HepG2 (cell line): ENCODE data around the gene QDPR. TPM values are rescaled to one million over a fixed set of nuclear protein-coding genes. Genes with fewer than 3 reads are reported as not detected.

Experiments
- ATF7 ChIP-seq, 2 experiments: fragments of 450-650 bp in 1 of 2; sonication (generic) in 1 of 2; formaldehyde crosslinking in 1 of 2; IDR thresholded peaks; 2 replicates each; pipeline versions ENCODE4 v1.4.0 to v1.6.1; 2016 to 2020; ENCODE audit warnings: antibody characterized with exemption in 1 of 2, mild to moderate bottlenecking in 1 of 2, missing genetic modification reagents in 1 of 2
- ELF3 ChIP-seq: IDR thresholded peaks from 2 replicates; pipeline ENCODE4 v1.6.1; 2016; ENCODE audit warnings: missing genetic modification reagents, missing compliant biosample characterization
- ELF4 ChIP-seq: sonication (generic); formaldehyde crosslinking; IDR thresholded peaks from 2 replicates; pipeline ENCODE4 v1.5.0; 2020; ENCODE audit warnings: missing genetic modification reagents, mild to moderate bottlenecking, moderate library complexity, borderline replicate concordance
- HOXD1 ChIP-seq: sonication (generic); formaldehyde crosslinking; IDR thresholded peaks from 2 replicates; pipeline ENCODE4 v1.5.0; 2020; ENCODE audit warnings: missing genetic modification reagents
- KDM3A ChIP-seq: IDR thresholded peaks from 2 replicates; pipeline ENCODE4 v1.6.1; 2018; ENCODE audit warnings: low read depth, missing compliant biosample characterization
- KLF11 ChIP-seq: IDR thresholded peaks from 2 replicates; pipeline ENCODE4 v1.6.1; 2016; ENCODE audit warnings: missing compliant biosample characterization
- NFE2L2 ChIP-seq: fragments of 150-350 bp; IDR thresholded peaks from 2 replicates; pipeline ENCODE4 v1.6.1; 2014; ENCODE audit warnings: low read length
- PAX8 ChIP-seq: sonication (generic); formaldehyde crosslinking; IDR thresholded peaks from 2 replicates; pipeline ENCODE4 v1.8.0; 2022; ENCODE audit warnings: mild to moderate bottlenecking, missing genetic modification reagents, borderline replicate concordance
- SALL2 ChIP-seq: sonication (generic); formaldehyde crosslinking; IDR thresholded peaks from 2 replicates; pipeline ENCODE4 v1.8.1; 2023; ENCODE audit warnings: mild to moderate bottlenecking, missing genetic modification reagents, inconsistent platforms
- SIX4 ChIP-seq: sonication (generic); formaldehyde crosslinking; IDR thresholded peaks from 2 replicates; pipeline ENCODE4 v1.4.0; 2020; ENCODE audit warnings: missing genetic modification reagents
- TOPORS ChIP-seq: sonication (generic); formaldehyde crosslinking; IDR thresholded peaks from 2 replicates; pipeline ENCODE4 v1.8.0; 2023; ENCODE audit warnings: mild to moderate bottlenecking, missing genetic modification reagents
- ZFP37 ChIP-seq: sonication (generic); formaldehyde crosslinking; IDR thresholded peaks from 2 replicates; pipeline ENCODE4 v1.4.0; 2020; ENCODE audit warnings: missing genetic modification reagents, borderline replicate concordance
- ZNF138 ChIP-seq: sonication (generic); formaldehyde crosslinking; IDR thresholded peaks from 2 replicates; pipeline ENCODE4 v1.5.0; 2020; ENCODE audit warnings: mild to moderate bottlenecking, low read depth, missing genetic modification reagents
- ZNF251 ChIP-seq: sonication (generic); formaldehyde crosslinking; IDR thresholded peaks from 2 replicates; pipeline ENCODE4 v1.9.0; 2021; ENCODE audit warnings: mild to moderate bottlenecking, missing genetic modification reagents
- ZNF263 ChIP-seq: sonication (generic); formaldehyde crosslinking; IDR thresholded peaks from 2 replicates; pipeline ENCODE4 v1.4.0; 2020; ENCODE audit warnings: missing genetic modification reagents
- ZNF329 ChIP-seq: sonication (generic); formaldehyde crosslinking; IDR thresholded peaks from 2 replicates; pipeline ENCODE4 v1.9.0; 2021; ENCODE audit warnings: low read depth, mild to moderate bottlenecking, missing genetic modification reagents
- ZNF660 ChIP-seq: sonication (generic); formaldehyde crosslinking; IDR thresholded peaks from 2 replicates; pipeline ENCODE4 v1.5.1; 2020; ENCODE audit warnings: mild to moderate bottlenecking, low read depth, missing genetic modification reagents, borderline replicate concordance
- ZNF768 ChIP-seq: sonication (generic); formaldehyde crosslinking; IDR thresholded peaks from 2 replicates; pipeline ENCODE4 v1.4.0; 2020; ENCODE audit warnings: missing genetic modification reagents
- ZNF792 ChIP-seq: IDR thresholded peaks from 2 replicates; pipeline ENCODE4 v1.6.1; 2016
- ZSCAN21 ChIP-seq: sonication (generic); formaldehyde crosslinking; IDR thresholded peaks from 2 replicates; pipeline ENCODE4 v1.8.0; 2022; ENCODE audit warnings: mild to moderate bottlenecking, missing genetic modification reagents, moderate library complexity, borderline replicate concordance
- ZSCAN9 ChIP-seq: IDR thresholded peaks from 2 replicates; pipeline ENCODE4 v1.6.1; 2016; ENCODE audit warnings: borderline replicate concordance
- polyA plus RNA-seq, 8 experiments: library from polyadenylated mRNA; depleted of rRNA in 3 of 8; stranded (reverse) in 7 of 8; unstranded in 1 of 8; fragments of >200 nt; fragmentation: Illumina TruSeq in 4 of 8; extraction: Trizol in 4 of 8; gene quantifications; 2 replicates each; pipeline versions ENCODE4 v1.2.1 to v1.2.3, GENCODE V29; 2011 to 2016; ENCODE audit warnings: low read depth in 4 of 8, missing spikeins in 1 of 8, mixed read lengths in 1 of 8; ENCODE audit not compliant: insufficient read depth in 1 of 8
- total RNA-seq, 5 experiments: library from RNA; depleted of rRNA; stranded (reverse); fragments of >200 nt; fragmentation: Illumina TruSeq; extraction: Trizol; gene quantifications; 2 replicates each; pipeline ENCODE4 v1.2.3, GENCODE V29; 2016; ENCODE audit warnings: low read depth in 1 of 5
- TF ChIP-seq, protein P1 (sequence below): sonication (generic); formaldehyde crosslinking; IDR thresholded peaks from 2 replicates; pipeline ENCODE4 v1.4.0; 2020; ENCODE audit warnings: mild to moderate bottlenecking, missing genetic modification reagents, borderline replicate concordance
- TF ChIP-seq, protein P2 (sequence below): sonication (generic); formaldehyde crosslinking; IDR thresholded peaks from 2 replicates; pipeline ENCODE4 v1.5.0; 2020; ENCODE audit warnings: missing genetic modification reagents
- TF ChIP-seq, protein P3 (sequence below): IDR thresholded peaks from 2 replicates; pipeline ENCODE4 v1.6.1; 2016; ENCODE audit warnings: missing biosample characterization, missing genetic modification reagents, low read depth
- TF ChIP-seq, protein P4 (sequence below): sonication (generic); formaldehyde crosslinking; IDR thresholded peaks from 2 replicates; pipeline ENCODE4 v1.4.0; 2020; ENCODE audit warnings: missing genetic modification reagents
- TF ChIP-seq, protein P5 (sequence below): sonication (generic); formaldehyde crosslinking; IDR thresholded peaks from 2 replicates; pipeline ENCODE4 v1.8.0; 2022; ENCODE audit warnings: missing genetic modification reagents, mild to moderate bottlenecking, borderline replicate concordance

QDPR gene
- total and polyA plus RNA-seq, 2 of the 13 experiments (the other 11 are each of a cell fraction or from before 2014, with no cell fraction given), result 9.9 to 95.5 TPM

DNA sequence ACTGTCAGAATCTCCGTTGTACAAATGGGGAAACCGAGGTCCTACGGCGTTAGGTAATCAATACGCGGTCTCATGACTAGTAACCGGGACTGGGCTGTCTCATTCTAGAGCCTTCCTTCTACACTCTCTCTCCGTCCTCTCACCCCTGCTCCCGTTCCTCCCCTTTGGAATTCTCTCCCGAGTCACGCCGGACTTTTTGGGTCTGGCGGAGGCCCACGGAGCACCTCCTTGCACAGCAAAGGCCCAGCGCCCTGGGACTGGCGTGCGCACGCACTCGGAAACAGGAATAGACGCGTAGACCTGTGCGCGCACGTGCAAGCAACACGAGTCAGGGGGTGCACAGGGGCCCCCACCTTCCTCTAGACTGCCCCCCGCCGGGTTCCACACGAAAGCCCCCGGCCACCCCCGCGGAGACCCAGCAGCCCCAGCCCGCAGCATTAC lies 361 bp downstream of the QDPR start (continued):
- TF ChIP-seq ELF3 (no peak), TOPORS (no peak), ZNF660 (CRISPR knock-in tag) (no peak), ZSCAN21 (CRISPR knock-in tag) (0 out of 2 replicates have a peak, but pooled peaks have one; percentile 15), ELF4 (no peak), ZNF792 (CRISPR knock-in tag) (no peak), PAX8 (no peak), ZFP37 (no peak), ZNF329 (CRISPR knock-in tag) (peak; percentile 15; the same call in 1 of the 2 replicates), SALL2 (CRISPR knock-in tag) (no peak), HOXD1 (CRISPR knock-in tag) (no peak), ZSCAN9 (CRISPR knock-in tag) (no peak), ZNF138 (CRISPR knock-in tag) (no peak), ZNF768 (CRISPR knock-in tag) (no peak), ZNF263 (CRISPR knock-in tag) (0 out of 2 replicates have a peak, but pooled peaks have one; percentile 14), ATF7 (IDR thresholded peaks at IDR 0.05) (no peak), ATF7 (CRISPR knock-in tag; IDR thresholded peaks at IDR 0.05) (no peak), ZNF251 (CRISPR knock-in tag) (no peak), KLF11 (no peak), NFE2L2 (no peak), SIX4 (CRISPR knock-in tag) (no peak), KDM3A (CRISPR knock-in tag) (no peak)
- TF ChIP-seq, protein P1, sequence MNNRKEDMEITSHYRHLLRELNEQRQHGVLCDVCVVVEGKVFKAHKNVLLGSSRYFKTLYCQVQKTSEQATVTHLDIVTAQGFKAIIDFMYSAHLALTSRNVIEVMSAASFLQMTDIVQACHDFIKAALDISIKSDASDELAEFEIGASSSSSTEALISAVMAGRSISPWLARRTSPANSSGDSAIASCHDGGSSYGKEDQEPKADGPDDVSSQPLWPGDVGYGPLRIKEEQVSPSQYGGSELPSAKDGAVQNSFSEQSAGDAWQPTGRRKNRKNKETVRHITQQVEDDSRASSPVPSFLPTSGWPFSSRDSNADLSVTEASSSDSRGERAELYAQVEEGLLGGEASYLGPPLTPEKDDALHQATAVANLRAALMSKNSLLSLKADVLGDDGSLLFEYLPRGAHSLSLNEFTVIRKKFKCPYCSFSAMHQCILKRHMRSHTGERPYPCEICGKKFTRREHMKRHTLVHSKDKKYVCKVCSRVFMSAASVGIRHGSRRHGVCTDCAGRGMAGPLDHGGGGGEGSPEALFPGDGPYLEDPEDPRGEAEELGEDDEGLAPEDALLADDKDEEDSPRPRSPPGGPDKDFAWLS (CRISPR knock-in tag), result no peak
- TF ChIP-seq, protein P2, sequence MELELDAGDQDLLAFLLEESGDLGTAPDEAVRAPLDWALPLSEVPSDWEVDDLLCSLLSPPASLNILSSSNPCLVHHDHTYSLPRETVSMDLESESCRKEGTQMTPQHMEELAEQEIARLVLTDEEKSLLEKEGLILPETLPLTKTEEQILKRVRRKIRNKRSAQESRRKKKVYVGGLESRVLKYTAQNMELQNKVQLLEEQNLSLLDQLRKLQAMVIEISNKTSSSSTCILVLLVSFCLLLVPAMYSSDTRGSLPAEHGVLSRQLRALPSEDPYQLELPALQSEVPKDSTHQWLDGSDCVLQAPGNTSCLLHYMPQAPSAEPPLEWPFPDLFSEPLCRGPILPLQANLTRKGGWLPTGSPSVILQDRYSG, result no peak
- TF ChIP-seq, protein P3, sequence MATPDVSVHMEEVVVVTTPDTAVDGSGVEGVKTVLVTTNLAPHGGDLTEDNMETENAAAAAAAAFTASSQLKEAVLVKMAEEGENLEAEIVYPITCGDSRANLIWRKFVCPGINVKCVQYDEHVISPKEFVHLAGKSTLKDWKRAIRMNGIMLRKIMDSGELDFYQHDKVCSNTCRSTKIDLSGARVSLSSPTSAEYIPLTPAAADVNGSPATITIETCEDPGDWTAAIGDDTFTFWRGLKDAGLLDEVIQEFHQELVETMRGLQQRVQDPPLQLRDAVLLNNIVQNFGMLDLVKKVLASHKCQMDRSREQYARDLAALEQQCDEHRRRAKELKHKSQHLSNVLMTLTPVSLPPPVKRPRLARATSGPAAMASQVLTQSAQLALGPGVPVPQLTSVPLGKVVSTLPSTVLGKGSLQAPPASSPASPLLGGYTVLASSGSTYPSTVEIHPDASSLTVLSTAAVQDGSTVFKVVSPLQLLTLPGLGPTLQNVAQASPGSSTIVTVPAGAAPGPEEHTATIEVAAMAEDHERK (CRISPR knock-in tag), result no peak
- TF ChIP-seq, protein P4, sequence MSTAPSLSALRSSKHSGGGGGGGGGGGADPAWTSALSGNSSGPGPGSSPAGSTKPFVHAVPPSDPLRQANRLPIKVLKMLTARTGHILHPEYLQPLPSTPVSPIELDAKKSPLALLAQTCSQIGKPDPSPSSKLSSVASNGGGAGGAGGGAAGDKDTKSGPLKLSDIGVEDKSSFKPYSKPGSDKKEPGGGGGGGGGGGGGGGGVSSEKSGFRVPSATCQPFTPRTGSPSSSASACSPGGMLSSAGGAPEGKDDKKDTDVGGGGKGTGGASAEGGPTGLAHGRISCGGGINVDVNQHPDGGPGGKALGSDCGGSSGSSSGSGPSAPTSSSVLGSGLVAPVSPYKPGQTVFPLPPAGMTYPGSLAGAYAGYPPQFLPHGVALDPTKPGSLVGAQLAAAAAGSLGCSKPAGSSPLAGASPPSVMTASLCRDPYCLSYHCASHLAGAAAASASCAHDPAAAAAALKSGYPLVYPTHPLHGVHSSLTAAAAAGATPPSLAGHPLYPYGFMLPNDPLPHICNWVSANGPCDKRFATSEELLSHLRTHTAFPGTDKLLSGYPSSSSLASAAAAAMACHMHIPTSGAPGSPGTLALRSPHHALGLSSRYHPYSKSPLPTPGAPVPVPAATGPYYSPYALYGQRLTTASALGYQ, result no peak
- TF ChIP-seq, protein P5, sequence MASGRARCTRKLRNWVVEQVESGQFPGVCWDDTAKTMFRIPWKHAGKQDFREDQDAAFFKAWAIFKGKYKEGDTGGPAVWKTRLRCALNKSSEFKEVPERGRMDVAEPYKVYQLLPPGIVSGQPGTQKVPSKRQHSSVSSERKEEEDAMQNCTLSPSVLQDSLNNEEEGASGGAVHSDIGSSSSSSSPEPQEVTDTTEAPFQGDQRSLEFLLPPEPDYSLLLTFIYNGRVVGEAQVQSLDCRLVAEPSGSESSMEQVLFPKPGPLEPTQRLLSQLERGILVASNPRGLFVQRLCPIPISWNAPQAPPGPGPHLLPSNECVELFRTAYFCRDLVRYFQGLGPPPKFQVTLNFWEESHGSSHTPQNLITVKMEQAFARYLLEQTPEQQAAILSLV (CRISPR knock-in tag), result peak; percentile 78; the same call in 1 of the 2 replicates
